ENCODE results near the gene C20orf141.
"Not testable (repeated sequence)": the region's sequence is repeated elsewhere in the genome, so short reads cannot be mapped to it uniquely, and the experiment has no call there.

The C20orf141 gene

DNA sequence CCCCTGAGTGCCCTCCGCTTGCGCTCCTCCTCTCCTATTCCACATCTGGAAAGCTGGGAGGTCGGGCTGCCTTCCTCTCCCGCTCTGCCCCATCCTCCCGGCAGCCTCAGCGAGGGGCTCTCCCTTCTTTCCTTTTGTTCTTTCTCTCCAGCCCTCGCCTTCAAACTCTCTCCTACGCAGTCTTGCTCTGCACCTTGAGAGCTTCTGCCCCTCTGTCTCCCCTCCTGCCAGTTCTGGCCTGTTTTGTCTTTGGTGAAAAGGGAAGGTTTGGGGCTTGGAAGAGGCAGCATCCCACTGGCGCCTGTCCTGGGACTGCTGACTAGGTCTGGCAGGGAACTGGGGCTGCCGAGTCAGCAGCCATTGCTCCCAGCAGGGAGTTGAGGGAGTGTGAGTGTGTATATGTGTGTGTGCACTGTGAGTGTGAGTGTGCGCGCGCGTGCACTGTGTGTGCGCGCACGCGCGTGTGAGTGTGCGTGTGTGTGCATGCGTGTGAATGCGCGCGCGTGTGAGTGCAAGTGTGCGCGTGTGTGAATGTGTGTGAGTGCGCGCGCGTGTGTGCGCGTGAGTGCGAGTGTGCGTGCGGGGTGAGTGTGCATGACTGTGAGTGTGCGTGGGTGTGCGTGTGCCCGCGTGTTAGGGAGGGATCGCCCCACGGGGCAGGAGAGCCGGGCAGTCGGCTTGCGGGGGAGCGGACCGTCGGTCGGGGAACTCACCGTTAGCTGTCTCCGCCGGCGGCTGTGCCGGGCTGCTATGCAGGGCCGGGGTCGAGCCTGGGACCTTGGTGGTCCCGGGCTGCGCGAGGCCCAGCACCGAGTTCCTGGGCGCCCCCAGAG is 14.9 kb upstream of the C20orf141 start:
- no peak for DNase-seq (ENCODE audit: low read depth in 2 of 2)

GRCh38 chr20:2800521-2801285 is 14.1 kb upstream of the C20orf141 start, which contains the start of gene CPXM1:
Gene CPXM1, minus strand, starts transcription at chr20:2800627. Its CDS starts 55 bp downstream, at chr20:2800572.
- DNase-seq (ENCODE audit: low read depth in 2 of 2) = no peak

DNA sequence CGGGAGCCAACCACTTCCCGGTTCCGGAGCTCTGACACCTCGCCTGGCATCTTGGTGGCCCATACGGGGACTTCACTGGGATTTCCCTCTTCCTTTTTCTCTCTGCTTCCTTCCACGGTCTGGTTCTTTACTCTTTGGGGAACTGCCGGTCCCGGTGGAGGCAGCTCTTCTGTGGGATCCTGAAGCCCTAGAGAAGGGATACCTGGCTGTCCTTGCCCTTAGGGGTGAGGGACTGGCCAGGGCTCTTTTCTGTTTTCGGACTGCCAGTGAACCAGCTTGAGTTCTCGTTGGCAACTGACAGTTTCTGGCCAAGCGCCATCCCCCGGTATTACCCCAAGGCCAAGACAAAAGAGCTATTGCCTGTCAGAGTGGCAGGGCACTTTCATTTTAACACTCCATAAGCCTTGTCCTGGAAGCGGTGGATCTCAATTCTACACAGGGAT is 13.5 kb upstream of the C20orf141 start:
- no peak for DNase-seq (ENCODE audit: low read depth in 2 of 2)

- DNase-seq (ENCODE audit: low read depth in 2 of 2) = no peak
These were observed 10.6 kb upstream of the C20orf141 start for GRCh38 chr20:2804041-2804828.

GRCh38 chr20:2804852-2805688 is 9.7 kb upstream of the C20orf141 start:
- no peak for DNase-seq (ENCODE audit: low read depth in 2 of 2)

GRCh38 chr20:2805689-2806350 is 9.0 kb upstream of the C20orf141 start:
- no peak for DNase-seq (ENCODE audit: low read depth in 2 of 2)

GRCh38 chr20:2806351-2806701 is 8.5 kb upstream of the C20orf141 start:
- no peak for DNase-seq (ENCODE audit: low read depth in 2 of 2)

GRCh38 chr20:2807019-2807418 is 7.8 kb upstream of the C20orf141 start:
- no peak for DNase-seq (ENCODE audit: low read depth in 2 of 2)

GRCh38 chr20:2807929-2808328 is 6.9 kb upstream of the C20orf141 start:
- DNase-seq (ENCODE audit: low read depth in 2 of 2) = not testable (repeated sequence)

DNA sequence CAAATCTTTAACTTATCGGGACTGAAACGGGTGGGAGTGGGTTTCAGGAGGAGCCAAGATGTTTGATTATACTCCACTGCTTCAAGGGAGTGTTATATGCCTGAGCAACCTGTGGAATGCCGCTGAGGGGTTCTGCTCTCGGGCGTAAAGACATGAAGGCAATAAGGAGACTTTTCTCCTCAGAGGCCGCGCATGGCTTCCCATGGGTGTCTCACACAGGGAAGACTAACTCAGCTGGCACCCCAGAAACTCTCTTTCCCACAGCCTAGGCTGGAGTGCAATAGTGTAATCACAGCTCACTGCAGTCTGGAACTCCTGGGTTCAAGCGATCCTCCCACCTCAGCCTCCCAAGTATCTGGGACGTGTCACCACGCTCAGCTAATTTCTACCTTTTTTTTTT is 5.1 kb upstream of the C20orf141 start:
- DNase-seq (ENCODE audit: low read depth in 2 of 2) = no peak

GRCh38 chr20:2812189-2812588 is 2.6 kb upstream of the C20orf141 start:
- no peak for DNase-seq (ENCODE audit: low read depth in 2 of 2)

DNA sequence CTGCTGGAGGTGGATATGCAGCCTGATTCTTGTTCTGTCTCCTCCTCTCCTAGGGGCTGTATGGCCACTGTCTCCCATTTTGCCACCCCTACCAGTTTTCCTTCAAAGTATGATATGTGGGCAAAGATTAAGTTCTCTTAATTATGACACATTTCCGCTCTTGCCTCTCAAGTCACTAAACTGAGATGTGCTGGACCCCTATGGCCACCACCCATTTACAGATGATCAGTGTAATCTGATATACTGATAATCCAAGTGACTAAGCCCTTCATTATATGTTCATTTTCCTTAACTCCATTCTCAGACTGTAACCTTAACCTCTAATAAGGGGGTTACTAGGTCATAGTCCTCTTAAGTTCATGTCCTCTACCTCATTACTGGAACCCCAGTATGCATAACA is 711 bp upstream of the C20orf141 start:
- DNase-seq (ENCODE audit: low read depth in 2 of 2) = no peak

GRCh38 chr20:2815242-2815900 is 584 bp downstream of the C20orf141 start:
- DNase-seq (ENCODE audit: low read depth in 2 of 2) = no peak

GRCh38 chr20:2816030-2816582 is 1.3 kb downstream of the C20orf141 start, which contains the start of gene TMEM239:
Gene TMEM239, plus strand, starts transcription at chr20:2816364. Its CDS starts 191 bp downstream, at chr20:2816555.
- DNase-seq (ENCODE audit: low read depth in 2 of 2) = no peak

DNA sequence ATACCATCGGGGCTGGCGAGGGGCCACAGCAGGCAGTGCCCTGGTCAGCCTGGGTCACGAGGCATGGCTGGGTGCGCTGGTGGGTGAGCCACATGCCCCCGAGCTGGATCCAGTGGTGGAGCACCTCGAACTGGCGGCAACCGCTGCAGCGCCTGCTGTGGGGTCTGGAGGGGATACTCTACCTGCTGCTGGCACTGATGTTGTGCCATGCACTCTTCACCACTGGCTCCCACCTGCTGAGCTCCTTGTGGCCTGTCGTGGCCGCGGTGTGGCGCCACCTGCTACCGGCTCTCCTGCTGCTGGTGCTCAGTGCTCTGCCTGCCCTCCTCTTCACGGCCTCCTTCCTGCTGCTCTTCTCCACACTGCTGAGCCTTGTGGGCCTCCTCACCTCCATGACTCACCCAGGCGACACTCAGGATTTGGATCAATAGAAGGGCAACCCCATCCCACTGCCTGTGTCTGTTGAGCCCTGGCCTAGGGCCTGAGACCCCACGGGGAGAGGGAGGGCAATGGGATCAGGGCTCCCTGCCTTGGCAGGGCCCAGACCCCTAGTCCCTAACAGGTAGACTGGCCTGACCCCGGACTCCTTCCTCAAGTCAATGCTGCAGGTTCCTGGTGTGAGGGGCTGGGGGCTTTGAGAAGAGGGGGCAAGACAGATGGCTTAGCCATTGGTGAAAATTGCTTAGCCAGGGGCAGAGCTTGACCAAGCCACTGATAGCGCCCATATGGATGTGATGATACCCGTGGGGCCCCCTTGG is 2.0 kb downstream of the C20orf141 start:
- no peak for DNase-seq (ENCODE audit: low read depth in 2 of 2)

DNA sequence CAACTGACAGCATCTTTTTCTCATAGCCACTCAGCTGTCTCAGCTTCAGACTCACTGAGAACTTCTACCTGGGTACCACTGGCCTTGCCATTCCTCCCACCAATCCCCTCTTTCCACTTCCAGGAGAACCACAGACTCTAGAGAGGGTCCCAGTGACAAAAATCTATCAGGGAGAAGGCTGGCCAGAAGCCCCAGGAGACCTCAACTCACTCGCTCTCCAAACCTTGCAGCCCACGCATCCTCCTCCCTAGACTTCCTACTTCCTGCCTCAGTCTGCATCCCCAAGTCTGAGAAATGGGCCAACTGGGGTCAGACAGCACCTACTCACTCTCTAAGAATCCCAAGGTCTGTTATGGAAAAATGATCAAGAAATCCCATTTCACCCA is 2.5 kb downstream of the C20orf141 start:
- no peak for DNase-seq (ENCODE audit: low read depth in 2 of 2)

DNA sequence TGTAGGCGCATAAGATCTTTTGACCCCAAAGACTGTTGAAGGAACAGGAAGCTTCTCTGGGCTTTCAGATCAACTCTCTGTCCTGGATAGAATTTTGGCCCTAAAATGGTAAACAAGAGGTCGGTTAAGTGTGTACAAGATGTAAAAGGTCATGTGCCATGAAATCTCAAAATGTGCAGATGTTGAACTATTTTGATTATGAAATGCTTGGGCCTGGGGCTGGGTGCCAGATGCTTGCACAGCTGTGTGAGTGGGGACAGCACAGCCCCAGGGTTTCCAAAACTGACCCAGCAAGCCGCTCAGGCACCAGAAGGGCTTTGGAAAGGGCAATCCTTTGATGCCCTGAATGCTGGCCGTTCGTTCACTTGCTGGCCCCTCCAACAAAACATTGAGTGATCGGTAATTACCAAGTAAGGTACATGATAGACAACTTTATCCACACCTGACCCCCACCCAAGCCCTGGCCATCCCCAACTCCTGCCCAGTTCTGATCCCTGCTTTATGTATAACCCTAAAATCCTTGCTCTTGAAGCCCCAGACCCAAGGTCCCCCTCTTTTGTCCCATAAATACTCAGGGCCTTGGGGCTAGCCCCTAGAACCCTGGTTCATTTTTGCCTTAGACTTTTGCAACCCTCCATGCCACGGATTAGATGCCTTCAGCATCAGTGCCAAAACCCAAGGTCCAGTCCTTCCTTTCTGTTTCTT is 3.3 kb downstream of the C20orf141 start:
- DNase-seq (ENCODE audit: low read depth in 2 of 2) = no peak
